Airway epithelial cell (primary cell): Measurements from ENCODE around the gene ETNK2. TPM values are rescaled to one million over a fixed set of nuclear protein-coding genes. Genes with fewer than 3 reads are reported as not detected.

Experiments used
- total RNA-seq: library from RNA; depleted of rRNA; stranded (reverse); fragments of >200 nt; gene quantifications from 2 replicates; pipeline ENCODE4 v1.2.3, GENCODE V29; 2015

ETNK2 gene
- total RNA-seq, result 17.7 and 21.6 TPM in 2 replicates

DNA sequence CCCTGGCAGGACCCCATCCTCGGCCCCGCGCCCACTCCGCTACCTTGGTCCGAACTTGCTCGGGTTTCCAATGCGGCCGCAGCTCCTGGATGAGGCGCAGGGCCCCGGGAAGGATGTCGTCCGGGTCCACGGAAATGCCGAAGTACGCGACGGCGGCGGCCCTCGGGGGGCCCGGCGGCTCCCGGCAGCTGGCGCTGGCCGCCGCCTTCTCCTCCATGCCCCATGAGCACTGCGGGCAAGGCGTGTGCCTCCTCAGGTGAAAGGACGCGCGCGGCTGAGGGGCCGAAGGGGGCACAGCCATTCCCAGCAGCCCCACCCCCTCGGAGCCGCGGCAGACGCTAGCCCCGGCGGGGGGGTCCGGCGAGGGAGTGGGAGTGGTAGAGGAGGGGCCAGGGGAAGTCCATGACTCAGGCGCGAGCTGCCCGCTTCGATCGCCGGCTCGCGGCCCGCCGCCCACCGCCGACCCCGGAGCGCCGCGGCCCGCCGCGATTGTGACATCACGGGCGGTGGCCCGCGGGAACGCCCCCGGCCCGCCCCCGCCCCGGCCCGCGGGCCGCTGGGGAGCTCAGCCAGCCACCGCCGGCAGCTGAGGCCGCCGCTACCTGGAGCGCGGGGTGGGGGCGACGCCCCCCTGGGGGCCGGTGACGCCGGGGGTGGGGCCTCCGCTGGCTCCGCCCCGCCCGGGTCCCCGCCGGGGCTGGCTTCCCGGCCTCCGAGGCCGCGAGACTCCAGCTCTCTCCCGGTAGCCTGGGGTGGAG is at the start of gene ETNK2:
ETNK2 (minus strand) TSS at position 493 of the 758 bp plus-strand sequence; CDS start at position 301, 192 bp downstream.

DNA sequence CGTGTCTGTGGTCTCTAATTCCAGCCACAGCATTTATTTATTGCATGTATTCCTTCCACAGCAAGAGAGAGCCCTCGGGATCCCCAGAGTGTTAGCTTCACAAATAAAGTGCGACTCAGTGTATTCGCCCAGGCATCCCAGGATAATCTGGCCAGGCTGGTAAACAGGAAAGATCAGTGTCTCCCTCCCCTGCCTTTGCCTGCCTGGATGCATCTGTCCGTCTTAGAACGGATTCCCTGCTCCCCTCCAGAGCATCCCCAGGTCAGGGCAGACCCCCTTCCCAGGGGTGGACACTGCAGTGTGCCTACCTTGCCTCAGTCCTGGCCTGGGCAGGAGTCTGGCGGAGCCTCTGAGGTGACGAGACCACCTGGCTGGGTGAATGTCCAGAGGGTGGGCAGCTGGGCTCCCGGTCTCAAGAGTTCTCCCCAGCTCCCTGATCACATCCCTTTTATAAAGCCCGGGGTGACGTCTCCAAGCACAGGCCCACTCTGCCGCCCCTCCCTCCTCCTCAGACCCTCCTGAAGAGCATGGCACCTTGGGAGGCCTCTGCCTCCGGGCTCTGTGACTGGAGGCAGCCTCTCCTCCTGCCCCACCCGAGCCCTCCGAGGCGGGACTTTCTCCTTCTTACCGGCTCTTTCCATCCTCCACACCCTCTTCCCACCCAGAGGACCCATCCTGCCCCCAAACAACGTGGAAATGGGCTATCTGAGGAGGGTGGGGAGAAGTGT is 44.4 kb upstream of the ETNK2 start, which contains the start of gene KISS1:
KISS1 (minus strand) TSS at position 424 of the 728 bp plus-strand sequence. CDS start 3,615 bp downstream, outside the sequence.

DNA sequence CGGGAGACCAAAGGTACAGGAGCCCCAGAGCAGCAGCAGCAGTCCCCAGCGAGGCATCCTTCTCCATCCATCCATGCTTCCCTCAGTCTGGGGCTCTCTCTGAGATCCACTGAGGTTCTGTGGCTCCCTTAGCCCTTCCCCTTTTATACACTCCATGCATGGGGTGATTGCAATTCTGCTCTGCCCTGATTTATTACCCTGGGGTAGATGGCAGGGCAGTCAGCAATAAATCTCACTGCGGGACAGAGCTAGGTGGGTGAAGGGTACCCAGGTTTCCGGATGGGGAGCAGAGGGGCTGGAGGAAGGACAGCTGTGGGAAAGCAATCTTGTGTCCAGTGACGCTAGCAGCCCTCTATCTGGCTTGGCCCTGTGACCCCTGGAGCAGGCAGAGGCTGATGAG is 14.4 kb upstream of the ETNK2 start, which contains the start of gene REN:
REN (minus strand) TSS at position 119 of the 400 bp plus-strand sequence; CDS start at position 75, 44 bp downstream.

Other genes with a start within 250 kb of the ETNK2 start
- 11.8 and 14.2 TPM in 2 replicates for gene SOX13, start 78.9 kb downstream of the ETNK2 start, total RNA-seq
- gene REN, start 14.3 kb upstream of the ETNK2 start, total RNA-seq, result not detected in 2 replicates
- gene KISS1, start 44.4 kb upstream of the ETNK2 start, total RNA-seq, result not detected in 2 replicates
- not detected in 2 replicates for gene GOLT1A, start 61.9 kb upstream of the ETNK2 start, total RNA-seq
- 4.3 and 10.2 TPM in 2 replicates for gene PLEKHA6, start 207.9 kb upstream of the ETNK2 start, total RNA-seq